ENCODE data around the gene BCL2L12.

Gene BCL2L12

GRCh38 chr19:49624967-49625910 lies 40.5 kb upstream of the BCL2L12 start:
- Histone ChIP-seq H3K4me3 (ENCODE audit: low read depth, low read length) (no peak overlapping the region), H3K9me3 (ENCODE audit: control insufficient read depth, insufficient read depth, low read depth, low read length) (no peaks in the 10 kb centered on the region), H3K27ac (ENCODE audit: extremely low read depth, low read depth, low read length) (no peak overlapping the region), H3K4me1 (ENCODE audit: control insufficient read depth, insufficient read depth, low read length) (no peaks in the 10 kb centered on the region), H3K36me3 (ENCODE audit: control insufficient read depth in 2 of 2, insufficient read depth in 1 of 2, low read length in 2 of 2) (peaks cover 38 to 41% of the 10 kb centered on the region in 2 experiments)
- CTCF ChIA-PET, result interaction anchor here (1.0 to 1.1 kb wide), 2 partner anchors 29 to 55 kb away, joined by 3 read pairs; no protein-coding TSS in a partner anchor
- POLR2A ChIA-PET, result interaction anchor here (0.7 to 1.4 kb wide), 3 partner anchors 15 to 33 kb away, joined by 4 to 5 read pairs (median 4); partner anchors contain the start of gene RRAS
- TF ChIP-seq GLIS2 (tag by site-specific recombination; IDR thresholded peaks at IDR 0.05) (0 out of 2 replicates have a peak, but pooled peaks have one; percentile 20), HOXA7 (CRISPR knock-in tag; IDR thresholded peaks at IDR 0.05; ENCODE audit: borderline replicate concordance) (no peak)

GRCh38 chr19:49626226-49626625 lies 39.5 kb upstream of the BCL2L12 start:
- CTCF ChIA-PET, result no interaction called here
- Histone ChIP-seq H3K4me3 (ENCODE audit: low read depth, low read length) (no peak overlapping the region), H3K27ac (ENCODE audit: extremely low read depth, low read depth, low read length) (no peak overlapping the region), H3K4me1 (ENCODE audit: control insufficient read depth, insufficient read depth, low read length) (0 out of 2 replicates have a peak, but pooled peaks cover 5% of the 10 kb centered on the region), H3K36me3 (ENCODE audit: control insufficient read depth in 2 of 2, insufficient read depth in 1 of 2, low read length in 2 of 2) (peaks cover 35 to 37% of the 10 kb centered on the region in 2 experiments), H3K9me3 (ENCODE audit: control insufficient read depth, insufficient read depth, low read depth, low read length) (no peaks in the 10 kb centered on the region)
- TF ChIP-seq ZNF121 (tag by site-specific recombination; IDR thresholded peaks at IDR 0.05), result no peak
- no peak for TF ChIP-seq ZNF670 (tag by site-specific recombination; IDR thresholded peaks at IDR 0.05; ENCODE audit: low read depth)
- TF ChIP-seq ZBTB11 (tag by site-specific recombination; conservative IDR thresholded peaks at IDR 0.05; ENCODE audit: low read depth), result no peak
- no peak for TF ChIP-seq ZNF768 (tag by site-specific recombination; IDR thresholded peaks at IDR 0.05)
- no peak for TF ChIP-seq ZNF621 (tag by site-specific recombination; IDR thresholded peaks at IDR 0.05)
- TF ChIP-seq ZNF704 (tag by site-specific recombination; IDR thresholded peaks at IDR 0.05), result no peak
- POLR2A ChIA-PET, result interaction anchor here (0.7 kb wide), 1 partner anchor 32 kb away, joined by 4 read pairs; no protein-coding TSS in a partner anchor

- POLR2A ChIA-PET, result interaction anchor here (1.8 to 3.4 kb wide), 2 partner anchors 11 to 12 kb away, joined by 4 to 21 read pairs; partner anchors contain the start of genes RRAS and SCAF1
Observed at GRCh38 chr19:49629659-49630058, 36.1 kb upstream of the BCL2L12 start.

More at GRCh38 chr19:49629659-49630058, 36.1 kb upstream of the BCL2L12 start:
- H3K4me3 ChIP-seq (ENCODE audit: low read depth, low read length), result no peak overlapping the region
- peaks cover 25 to 27% of the 10 kb centered on the region in 2 experiments; a peak in 2 of 3 replicates for H3K36me3 ChIP-seq (ENCODE audit: control insufficient read depth in 2 of 2, insufficient read depth in 1 of 2, low read length in 2 of 2)
- H3K27ac ChIP-seq (ENCODE audit: extremely low read depth, low read depth, low read length), result no peak overlapping the region
- H3K9me3 ChIP-seq (ENCODE audit: control insufficient read depth, insufficient read depth, low read depth, low read length), result no peaks in the 10 kb centered on the region
- no peak for TF ChIP-seq ZNF692 (tag by site-specific recombination; IDR thresholded peaks at IDR 0.05)
- no peak for TF ChIP-seq ZNF248 (tag by site-specific recombination; IDR thresholded peaks at IDR 0.05)
- no peak for TF ChIP-seq ZNF530 (tag by site-specific recombination; IDR thresholded peaks at IDR 0.05; ENCODE audit: low read depth)
- no peak for TF ChIP-seq ZNF426 (tag by site-specific recombination; IDR thresholded peaks at IDR 0.05)
- TF ChIP-seq KLF16 (tag by site-specific recombination; IDR thresholded peaks at IDR 0.05), result no peak
- TF ChIP-seq ZNF362 (tag by site-specific recombination; IDR thresholded peaks at IDR 0.05), result no peak
- no peak for TF ChIP-seq GLI4 (tag by site-specific recombination; IDR thresholded peaks at IDR 0.05)
- TF ChIP-seq HOXC10 (CRISPR knock-in tag; IDR thresholded peaks at IDR 0.05), result no peak
- TF ChIP-seq RBAK (tag by site-specific recombination; IDR thresholded peaks at IDR 0.05), result no peak
- no peak for TF ChIP-seq ZNF664 (tag by site-specific recombination; IDR thresholded peaks at IDR 0.05)
- no peak for TF ChIP-seq ZNF280D (tag by site-specific recombination; IDR thresholded peaks at IDR 0.05)
- CTCF ChIA-PET, result interaction anchor here (1.1 to 1.6 kb wide), 3 partner anchors 11 to 60 kb away, joined by 3 to 5 read pairs (median 4); no protein-coding TSS in a partner anchor
- H3K4me1 ChIP-seq (ENCODE audit: control insufficient read depth, insufficient read depth, low read length), result 0 out of 2 replicates have a peak, but pooled peaks cover 5% of the 10 kb centered on the region
